HG03097 (cell line): ENCODE data around the gene XIRP2.

Experiments used
- ATAC-seq: cut with Tn5 transposase; IDR thresholded peaks from one replicate; pipeline ENCODE4 v1.9.1; 2021; ENCODE audit not compliant: unreplicated experiment, low FRiP score

Gene XIRP2

GRCh38 chr2:167271932-167272331 is 383.7 kb downstream of the XIRP2 start:
- ATAC-seq: no peak

DNA sequence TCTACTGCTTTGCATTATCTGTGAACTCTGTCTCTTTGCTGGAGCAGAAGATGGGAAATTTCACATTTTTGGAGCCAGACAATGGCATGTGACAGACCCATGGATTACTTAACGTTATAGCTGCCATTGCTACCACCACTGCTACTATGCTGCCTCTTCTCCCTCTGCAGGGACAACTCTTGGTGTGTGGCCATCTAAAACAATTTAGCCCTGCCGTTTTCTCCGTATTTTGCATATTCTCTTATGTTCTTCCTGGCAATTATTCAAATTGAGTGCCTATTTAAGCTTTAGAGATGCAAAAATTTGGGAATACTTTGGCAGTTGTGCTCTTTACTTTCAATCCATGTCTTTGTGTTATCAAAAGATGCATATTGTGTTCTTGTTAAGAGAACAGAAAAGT is 386.8 kb downstream of the XIRP2 start:
- ATAC-seq: no peak

DNA sequence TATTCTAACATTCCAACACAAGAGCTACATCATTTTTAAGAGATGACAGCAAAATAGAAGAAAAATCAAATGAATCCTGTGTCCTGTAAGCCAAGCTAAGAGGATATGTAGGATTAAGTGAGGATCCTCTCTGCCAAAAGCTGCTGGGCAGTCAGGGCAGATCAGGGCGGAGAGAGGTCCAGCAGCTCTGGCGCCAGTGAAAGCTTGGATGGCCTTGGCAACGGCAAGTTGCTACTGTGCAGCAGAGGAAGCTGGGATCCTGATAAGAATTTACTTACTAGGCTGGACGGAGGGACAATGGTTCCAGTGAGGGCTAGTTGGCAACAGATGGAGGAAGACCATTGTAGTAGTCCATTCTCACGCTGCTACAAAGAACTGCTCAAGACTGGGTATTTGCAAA is 391.5 kb downstream of the XIRP2 start:
- ATAC-seq: no peak

- ATAC-seq: no peak
These were observed 398.9 kb downstream of the XIRP2 start for GRCh38 chr2:167287212-167287611.

- ATAC-seq: no peak
These were observed 401.6 kb downstream of the XIRP2 start for GRCh38 chr2:167289651-167290410.

- peak; percentile 100 for ATAC-seq
These were observed 404.3 kb downstream of the XIRP2 start, which contains the start of gene B3GALT1 for GRCh38 chr2:167292430-167293171. TSS of gene B3GALT1 (plus strand) at chr2:167293001.

- ATAC-seq: peak; percentile 10
These were observed 405.0 kb downstream of the XIRP2 start for GRCh38 chr2:167293172-167293781.

- no peak for ATAC-seq
These were observed 405.9 kb downstream of the XIRP2 start for GRCh38 chr2:167293943-167294775.

GRCh38 chr2:167294776-167295140 is 406.5 kb downstream of the XIRP2 start:
- no peak for ATAC-seq

DNA sequence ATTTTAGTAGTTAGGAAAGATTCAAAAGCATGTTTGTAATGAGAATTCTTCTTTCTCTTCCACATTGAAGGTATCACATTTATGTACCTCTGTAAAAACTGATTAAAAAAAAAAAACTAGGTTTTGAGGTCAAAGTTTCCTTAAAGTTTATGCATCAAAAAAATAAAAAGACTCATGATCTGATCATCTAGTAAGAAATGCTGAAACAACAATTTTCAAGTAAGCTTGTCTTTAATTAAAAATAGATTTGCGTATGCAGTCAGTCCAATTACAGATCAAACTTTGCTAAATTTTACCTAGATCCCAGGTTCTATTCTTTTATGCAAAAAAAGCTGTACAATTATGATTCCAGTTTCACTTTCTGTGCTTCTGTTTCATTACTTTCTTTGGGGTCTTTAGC is 409.0 kb downstream of the XIRP2 start:
- ATAC-seq: no peak

DNA sequence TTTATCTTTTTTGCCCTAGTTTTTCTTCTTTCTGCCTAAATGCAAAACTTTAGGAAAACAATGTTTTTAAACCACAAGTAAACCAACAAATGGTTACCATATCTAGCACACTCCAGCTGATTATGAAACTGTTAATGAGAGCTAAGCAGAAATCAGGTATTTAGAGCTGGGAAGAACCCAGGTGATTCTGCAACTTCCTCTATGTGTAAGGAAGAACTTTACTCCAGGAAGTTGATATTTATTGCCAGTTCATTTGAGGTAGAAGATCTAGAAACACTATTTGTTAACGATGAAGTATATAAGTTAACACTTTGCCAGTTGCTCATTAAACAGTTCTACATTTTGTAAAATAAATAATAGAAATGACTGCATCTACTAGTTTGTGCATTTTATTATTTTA is 409.7 kb downstream of the XIRP2 start:
- no peak for ATAC-seq
